Measurements from ENCODE around the gene NPM1.
"Not testable (repeated sequence)": the region's sequence is repeated elsewhere in the genome, so short reads cannot be mapped to it uniquely, and the experiment has no call there.

The NPM1 gene

GRCh38 chr5:171386006-171386671 lies 1.5 kb upstream of the NPM1 start:
- no peak for DNase-seq (ENCODE audit: low read depth in 2 of 2)

- no peak for DNase-seq (ENCODE audit: low read depth in 2 of 2)
These were observed 746 bp upstream of the NPM1 start for GRCh38 chr5:171386861-171387344.

- peak; percentile 73 to 77 for DNase-seq (ENCODE audit: low read depth in 2 of 2)
These were observed 544 bp downstream of the NPM1 start for GRCh38 chr5:171387970-171388815.

- DNase-seq (ENCODE audit: low read depth in 2 of 2): peak; percentile 20 to 35
These were observed 1.1 kb downstream of the NPM1 start for GRCh38 chr5:171388816-171389168.

- DNase-seq (ENCODE audit: low read depth in 2 of 2): no peak
These were observed 3.4 kb downstream of the NPM1 start for GRCh38 chr5:171390883-171391677.

- no peak for DNase-seq (ENCODE audit: low read depth in 2 of 2)
These were observed 4.4 kb downstream of the NPM1 start for GRCh38 chr5:171391996-171392577.

GRCh38 chr5:171392585-171393159 lies 5.0 kb downstream of the NPM1 start:
- no peak for DNase-seq (ENCODE audit: low read depth in 2 of 2)

GRCh38 chr5:171395042-171395441 lies 7.4 kb downstream of the NPM1 start:
- no peak for DNase-seq (ENCODE audit: low read depth in 2 of 2)

- DNase-seq (ENCODE audit: low read depth in 2 of 2): not testable (repeated sequence)
These were observed 8.9 kb downstream of the NPM1 start for GRCh38 chr5:171396583-171396982.

- DNase-seq (ENCODE audit: low read depth in 2 of 2): no peak
These were observed 9.5 kb downstream of the NPM1 start for GRCh38 chr5:171397190-171397589.

- DNase-seq (ENCODE audit: low read depth in 2 of 2): no peak
These were observed 9.9 kb downstream of the NPM1 start for GRCh38 chr5:171397599-171397998.

- not testable (repeated sequence) for DNase-seq (ENCODE audit: low read depth in 2 of 2)
These were observed 11.0 kb downstream of the NPM1 start for GRCh38 chr5:171398660-171399059.

GRCh38 chr5:171400169-171400568 lies 12.5 kb downstream of the NPM1 start:
- no peak for DNase-seq (ENCODE audit: low read depth in 2 of 2)

- DNase-seq (ENCODE audit: low read depth in 2 of 2): no peak
These were observed 13.7 kb downstream of the NPM1 start for GRCh38 chr5:171401167-171401947.

GRCh38 chr5:171402751-171403150 lies 15.1 kb downstream of the NPM1 start:
- not testable (repeated sequence) for DNase-seq (ENCODE audit: low read depth in 2 of 2)

GRCh38 chr5:171405615-171406014 lies 18.0 kb downstream of the NPM1 start:
- DNase-seq (ENCODE audit: low read depth in 2 of 2): no peak

GRCh38 chr5:171407234-171407633 lies 19.6 kb downstream of the NPM1 start:
- no peak for DNase-seq (ENCODE audit: low read depth in 2 of 2)

GRCh38 chr5:171409164-171410136 lies 21.8 kb downstream of the NPM1 start:
- no peak for DNase-seq (ENCODE audit: low read depth in 2 of 2)

GRCh38 chr5:171410181-171410580 lies 22.5 kb downstream of the NPM1 start:
- no peak for DNase-seq (ENCODE audit: low read depth in 2 of 2)

- no peak for DNase-seq (ENCODE audit: low read depth in 2 of 2)
These were observed 24.5 kb downstream of the NPM1 start for GRCh38 chr5:171412186-171412585.

Data from stimulated activated CD4-positive, alpha-beta T cell treated with anti-CD3 and anti-CD28 coated beads, Interleukin-15, amount 100 ng/mL, for 48 hours (primary cell).